Parathyroid adenoma (tissue), 2 donors: ENCODE data around the gene KDM7A.

Experiments used
- H2AFZ ChIP-seq: fragments of 300-600 bp; sonication (generic); one replicate; pipeline ENCODE4 v1.7.0; 2017; ENCODE audit warnings: antibody characterized with exemption, mild to moderate bottlenecking
- H3K27ac ChIP-seq: fragments of 300-600 bp; sonication (generic); one replicate; pipeline ENCODE4 v1.7.0; 2017
- H3K27me3 ChIP-seq: fragments of 300-600 bp; sonication (generic); one replicate; pipeline ENCODE4 v1.7.0; 2017; ENCODE audit warnings: low read length; ENCODE audit not compliant: control insufficient read depth, insufficient read depth
- H3K36me3 ChIP-seq: fragments of 300-600 bp; sonication (generic); one replicate; pipeline ENCODE4 v1.7.0; 2017; ENCODE audit warnings: low read length; ENCODE audit not compliant: control insufficient read depth, insufficient read depth
- H3K4me1 ChIP-seq: fragments of 300-600 bp; sonication (generic); one replicate; pipeline ENCODE4 v1.7.0; 2017; ENCODE audit warnings: control low read depth
- H3K4me2 ChIP-seq: fragments of 300-600 bp; sonication (generic); one replicate; pipeline ENCODE4 v1.7.0; 2017; ENCODE audit warnings: low read length
- H3K4me3 ChIP-seq: fragments of 300-600 bp; sonication (generic); one replicate; pipeline ENCODE4 v1.7.0; 2017; ENCODE audit warnings: low read depth, low read length
- H3K79me2 ChIP-seq: fragments of 300-600 bp; sonication (generic); one replicate; pipeline ENCODE4 v1.7.0; 2017; ENCODE audit warnings: control low read depth
- H3K9ac ChIP-seq: fragments of 300-600 bp; sonication (generic); one replicate; pipeline ENCODE4 v1.7.0; 2017; ENCODE audit warnings: mild to moderate bottlenecking
- H3K9me3 ChIP-seq: fragments of 300-600 bp; sonication (generic); one replicate; pipeline ENCODE4 v1.7.0; 2017; ENCODE audit warnings: low read length; ENCODE audit not compliant: control insufficient read depth
- CTCF ChIP-seq: fragments of 300-600 bp; sonication (generic); IDR thresholded peaks from one replicate; pipeline ENCODE4 v1.7.0; 2017; ENCODE audit warnings: antibody characterized with exemption, mild to moderate bottlenecking
- donor health status: primary hyperparathyroidism.

The KDM7A gene

GRCh38 chr7:140051820-140052219 lies 125.0 kb downstream of the KDM7A start:
- no peak overlapping the region for H3K4me3 ChIP-seq
- no peaks in the 10 kb centered on the region for H3K4me1 ChIP-seq
- H3K27ac ChIP-seq: no peak overlapping the region
- no peak for TF ChIP-seq CTCF
- no peaks in the 10 kb centered on the region for H3K79me2 ChIP-seq
- H3K36me3 ChIP-seq: no peaks in the 10 kb centered on the region
- H3K9me3 ChIP-seq: no peaks in the 10 kb centered on the region
- no peak overlapping the region for H3K4me2 ChIP-seq
- H3K9ac ChIP-seq: no peak overlapping the region
- no peaks in the 10 kb centered on the region for H3K27me3 ChIP-seq
- no peak overlapping the region for H2AFZ ChIP-seq

GRCh38 chr7:140050100-140050499 lies 126.7 kb downstream of the KDM7A start:
- H3K36me3 ChIP-seq: no peaks in the 10 kb centered on the region
- no peak overlapping the region for H2AFZ ChIP-seq
- H3K4me2 ChIP-seq: no peak overlapping the region
- H3K9me3 ChIP-seq: no peaks in the 10 kb centered on the region
- no peak overlapping the region for H3K27ac ChIP-seq
- H3K79me2 ChIP-seq: no peaks in the 10 kb centered on the region
- no peaks in the 10 kb centered on the region for H3K27me3 ChIP-seq
- no peak overlapping the region for H3K4me3 ChIP-seq
- TF ChIP-seq CTCF: no peak
- H3K4me1 ChIP-seq: no peaks in the 10 kb centered on the region
- no peak overlapping the region for H3K9ac ChIP-seq

GRCh38 chr7:140049339-140050024 lies 127.3 kb downstream of the KDM7A start:
- Histone ChIP-seq H3K79me2 (no peaks in the 10 kb centered on the region), H2AFZ (no peak overlapping the region), H3K36me3 (no peaks in the 10 kb centered on the region), H3K9ac (no peak overlapping the region), H3K27me3 (no peaks in the 10 kb centered on the region), H3K4me2 (no peak overlapping the region), H3K9me3 (no peaks in the 10 kb centered on the region), H3K27ac (no peak overlapping the region), H3K4me3 (no peak overlapping the region), H3K4me1 (no peaks in the 10 kb centered on the region)
- no peak for TF ChIP-seq CTCF

- no peaks in the 10 kb centered on the region for H3K9me3 ChIP-seq
- no peak for TF ChIP-seq CTCF
- no peak overlapping the region for H3K4me2 ChIP-seq
- no peaks in the 10 kb centered on the region for H3K4me1 ChIP-seq
- H2AFZ ChIP-seq: no peak overlapping the region
- H3K36me3 ChIP-seq: no peaks in the 10 kb centered on the region
- H3K4me3 ChIP-seq: no peak overlapping the region
- no peak overlapping the region for H3K27ac ChIP-seq
- H3K9ac ChIP-seq: no peak overlapping the region
- H3K79me2 ChIP-seq: no peaks in the 10 kb centered on the region
- no peaks in the 10 kb centered on the region for H3K27me3 ChIP-seq
Observed at GRCh38 chr7:140048989-140049338, 127.8 kb downstream of the KDM7A start.

- no peak overlapping the region for H3K9ac ChIP-seq
- H3K27ac ChIP-seq: no peak overlapping the region
- H3K27me3 ChIP-seq: no peaks in the 10 kb centered on the region
- no peak overlapping the region for H2AFZ ChIP-seq
- no peak overlapping the region for H3K4me2 ChIP-seq
- no peaks in the 10 kb centered on the region for H3K9me3 ChIP-seq
- H3K4me1 ChIP-seq: no peaks in the 10 kb centered on the region
- no peaks in the 10 kb centered on the region for H3K79me2 ChIP-seq
- no peak overlapping the region for H3K4me3 ChIP-seq
- TF ChIP-seq CTCF: no peak
- no peaks in the 10 kb centered on the region for H3K36me3 ChIP-seq
Observed at GRCh38 chr7:140048138-140048537, 128.6 kb downstream of the KDM7A start.
